Lower lobe of right lung (tissue), 2 donors: ENCODE data around the gene OTOR. TPM values are rescaled to one million over a fixed set of nuclear protein-coding genes. Genes with fewer than 3 reads are reported as not detected.

Source experiments
- ATAC-seq, 2 donors: fragments of 200-7000 bp; cut with Tn5 transposase; one replicate each; pipeline ENCODE4 v1.9.1; 2020 to 2022; ENCODE audit warnings: mild to moderate bottlenecking in 2 of 2, moderate library complexity in 2 of 2
- DNase-seq: peaks from one replicate; pipeline ENCODE4 v3.0.0-alpha.2; 2020
- H3K27ac ChIP-seq: fragments of 200-600 bp; one replicate; pipeline ENCODE4 v1.8.0; 2022
- H3K27me3 ChIP-seq: fragments of 200-600 bp; one replicate; pipeline ENCODE4 v1.8.0; 2022; ENCODE audit warnings: low read depth
- H3K36me3 ChIP-seq: fragments of 200-600 bp; one replicate; pipeline ENCODE4 v1.8.0; 2022; ENCODE audit warnings: mild to moderate bottlenecking
- H3K4me1 ChIP-seq: fragments of 200-600 bp; one replicate; pipeline ENCODE4 v1.8.0; 2022
- H3K4me3 ChIP-seq: fragments of 200-600 bp; one replicate; pipeline ENCODE4 v1.8.0; 2022; ENCODE audit warnings: mild to moderate bottlenecking
- H3K9me3 ChIP-seq: fragments of 200-600 bp; one replicate; pipeline ENCODE4 v1.8.0; 2022
- intact Hi-C: fragments of 100-400 bp; cut with DNase I; formaldehyde crosslinking; loops from one replicate; pipeline ENCODE4 v1.11.0; 2022
- total RNA-seq: library from RNA; stranded (reverse); fragmentation: NEBNext Ultra II Directional; extraction: Animal tissue kit (Norgen Biotek cat#: 25700); gene quantifications from one replicate; pipeline ENCODE4 v1.2.1, GENCODE V29; 2021
- TF ChIP-seq, protein P1 (sequence below): fragments of 200-600 bp; IDR thresholded peaks from one replicate; pipeline ENCODE4 v1.8.0; 2022; ENCODE audit warnings: antibody characterized with exemption, mild to moderate bottlenecking
- donor health status: DM: no; HTN: yes; CAD: no; lungs with severe emphysema.

Gene OTOR
- total RNA-seq, 1 donor from 2014 or later = not detected

DNA sequence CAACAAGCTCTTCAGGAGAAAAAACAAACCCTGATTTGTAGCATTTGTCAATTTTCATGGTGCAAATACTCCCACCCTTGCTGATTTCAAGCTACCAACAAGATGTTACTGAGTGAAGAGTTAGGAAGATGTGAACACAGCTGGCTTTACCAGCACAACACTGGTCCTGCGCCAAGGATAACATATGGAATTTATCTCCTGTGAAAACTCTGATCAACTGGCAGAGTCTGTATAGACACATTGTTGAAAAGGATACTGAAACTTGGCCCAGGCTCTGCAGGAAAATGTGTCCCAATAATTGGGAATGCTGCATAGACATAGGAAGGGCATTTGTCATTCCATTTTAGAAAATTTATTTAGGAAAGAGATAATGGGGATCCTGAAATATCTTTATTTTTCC lies 29.0 kb downstream of the OTOR start:
- intact Hi-C loops = no loop called here
- Histone ChIP-seq H3K4me1 (no peaks in the 10 kb centered on the region), H3K27me3 (no peaks in the 10 kb centered on the region), H3K9me3 (no peaks in the 10 kb centered on the region), H3K36me3 (no peaks in the 10 kb centered on the region), H3K27ac (no peak overlapping the region), H3K4me3 (no peak overlapping the region)
- TF ChIP-seq, protein P1, sequence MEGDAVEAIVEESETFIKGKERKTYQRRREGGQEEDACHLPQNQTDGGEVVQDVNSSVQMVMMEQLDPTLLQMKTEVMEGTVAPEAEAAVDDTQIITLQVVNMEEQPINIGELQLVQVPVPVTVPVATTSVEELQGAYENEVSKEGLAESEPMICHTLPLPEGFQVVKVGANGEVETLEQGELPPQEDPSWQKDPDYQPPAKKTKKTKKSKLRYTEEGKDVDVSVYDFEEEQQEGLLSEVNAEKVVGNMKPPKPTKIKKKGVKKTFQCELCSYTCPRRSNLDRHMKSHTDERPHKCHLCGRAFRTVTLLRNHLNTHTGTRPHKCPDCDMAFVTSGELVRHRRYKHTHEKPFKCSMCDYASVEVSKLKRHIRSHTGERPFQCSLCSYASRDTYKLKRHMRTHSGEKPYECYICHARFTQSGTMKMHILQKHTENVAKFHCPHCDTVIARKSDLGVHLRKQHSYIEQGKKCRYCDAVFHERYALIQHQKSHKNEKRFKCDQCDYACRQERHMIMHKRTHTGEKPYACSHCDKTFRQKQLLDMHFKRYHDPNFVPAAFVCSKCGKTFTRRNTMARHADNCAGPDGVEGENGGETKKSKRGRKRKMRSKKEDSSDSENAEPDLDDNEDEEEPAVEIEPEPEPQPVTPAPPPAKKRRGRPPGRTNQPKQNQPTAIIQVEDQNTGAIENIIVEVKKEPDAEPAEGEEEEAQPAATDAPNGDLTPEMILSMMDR = no peak
- no peak for DNase-seq
- no peak for ATAC-seq

DNA sequence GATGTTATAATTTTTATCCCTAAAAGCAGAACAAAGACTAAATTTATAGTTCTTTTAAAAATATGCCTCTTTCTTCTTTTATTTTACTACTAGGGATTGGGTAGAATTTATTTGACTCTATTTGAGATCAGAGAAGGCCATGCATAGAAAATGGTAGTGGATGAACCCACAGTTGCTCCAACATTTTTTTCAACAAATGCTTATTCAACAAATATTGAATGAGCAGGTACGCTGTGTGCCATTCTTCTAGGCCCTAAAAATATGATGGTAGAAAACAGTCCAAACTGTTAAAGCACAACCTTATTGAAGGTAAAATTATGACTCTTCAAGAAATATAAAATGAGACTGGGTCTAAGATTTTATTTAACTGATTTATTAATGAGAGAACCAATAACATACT lies 30.0 kb downstream of the OTOR start:
- Histone ChIP-seq H3K27ac (no peak overlapping the region), H3K4me1 (no peaks in the 10 kb centered on the region), H3K9me3 (no peaks in the 10 kb centered on the region), H3K4me3 (no peak overlapping the region), H3K27me3 (no peaks in the 10 kb centered on the region), H3K36me3 (no peaks in the 10 kb centered on the region)
- DNase-seq (no peak), ATAC-seq (no peak)
- intact Hi-C loops = no loop called here
- TF ChIP-seq, protein P1 = no peak

DNA sequence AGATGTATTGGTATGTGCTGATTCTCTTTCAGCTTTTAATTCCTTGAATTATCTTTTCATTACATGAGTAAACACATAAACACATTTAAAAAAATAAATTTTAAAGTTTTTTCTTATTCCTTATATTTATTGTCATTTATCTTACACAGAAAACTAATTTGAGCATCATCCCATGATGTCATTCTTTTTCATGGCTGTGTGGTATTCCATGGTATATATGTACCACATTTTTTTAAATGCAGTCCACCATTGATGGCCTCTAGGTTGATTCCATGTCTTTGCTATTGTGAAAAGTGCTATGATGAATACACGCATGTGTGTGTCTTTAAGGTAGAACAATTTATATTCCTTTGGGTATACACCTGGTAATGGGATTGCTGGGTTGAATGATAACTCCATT lies 33.3 kb downstream of the OTOR start:
- H3K4me3 ChIP-seq = no peak overlapping the region
- H3K9me3 ChIP-seq = no peaks in the 10 kb centered on the region
- intact Hi-C loops = no loop called here
- no peaks in the 10 kb centered on the region for H3K4me1 ChIP-seq
- H3K27me3 ChIP-seq = no peaks in the 10 kb centered on the region
- DNase-seq = no peak
- H3K36me3 ChIP-seq = no peaks in the 10 kb centered on the region
- TF ChIP-seq, protein P1 = no peak
- no peak overlapping the region for H3K27ac ChIP-seq
- no peak for ATAC-seq

DNA sequence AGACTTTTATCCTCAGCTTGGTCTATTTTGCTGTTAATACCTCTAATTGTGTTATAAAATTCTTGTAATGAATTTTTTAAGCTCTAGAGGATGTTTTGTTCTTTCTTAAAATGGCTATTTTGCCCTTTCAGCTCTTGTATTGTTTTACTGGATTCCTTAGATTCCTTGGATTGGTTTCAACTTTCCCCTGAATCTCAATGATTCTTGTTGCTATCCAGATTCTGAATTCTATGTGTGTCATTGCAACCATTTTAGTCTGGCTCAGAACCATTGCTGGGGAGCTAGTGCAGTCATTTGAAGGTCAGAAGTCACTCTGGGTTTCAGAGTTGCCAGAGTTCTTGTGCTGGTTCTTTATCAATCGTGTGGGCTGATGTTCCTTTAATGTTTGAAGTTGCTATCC lies 37.1 kb downstream of the OTOR start:
- Histone ChIP-seq H3K27me3 (no peaks in the 10 kb centered on the region), H3K4me1 (no peaks in the 10 kb centered on the region), H3K4me3 (no peak overlapping the region), H3K27ac (no peak overlapping the region), H3K36me3 (no peaks in the 10 kb centered on the region), H3K9me3 (no peaks in the 10 kb centered on the region)
- DNase-seq (no peak), ATAC-seq (no peak)
- intact Hi-C loops = no loop called here
- TF ChIP-seq, protein P1 = no peak

Other genes with a start within 250 kb of the OTOR start
- 25.1 TPM for gene KIF16B, start 174.9 kb upstream of the OTOR start, total RNA-seq
- 44.6 TPM for gene SNRPB2, start 18.3 kb upstream of the OTOR start, total RNA-seq